H1 (cell line): Measurements from ENCODE around the gene SLC7A11.

Source experiments
- HDAC2 ChIP-seq, 2 experiments: fragments of 300-600 bp in 1 of 2; sonication (generic) in 1 of 2; IDR thresholded peaks; 2 replicates each; pipeline ENCODE4 v1.6.1; 2011 to 2012; ENCODE audit warnings: low read depth in 2 of 2, low read length in 2 of 2, mild to moderate bottlenecking in 2 of 2, moderate library complexity in 2 of 2, borderline replicate concordance in 1 of 2, inconsistent platforms in 1 of 2
- RBBP5 ChIP-seq: IDR thresholded peaks from 2 replicates; pipeline ENCODE4 v1.7.1; 2012; ENCODE audit warnings: low read depth, mild to moderate bottlenecking, inconsistent platforms, low read length, moderate library complexity, borderline replicate concordance

GRCh38 chr4:138262030-138262429 lies 19.9 kb upstream of the SLC7A11 start:
- TF ChIP-seq HDAC2 (IDR thresholded peaks at IDR 0.05; ENCODE audit: borderline replicate concordance in 1 of 2, low read depth in 2 of 2, low read length in 2 of 2) = no peak
- no peak for TF ChIP-seq RBBP5
